ENCODE data around the gene ADARB1. TPM values are rescaled to one million over a fixed set of nuclear protein-coding genes. Genes with fewer than 3 reads are reported as not detected.

The ADARB1 gene
- total and polyA plus RNA-seq, 2 donors (not counting 1 experiment from before 2014, with no cell fraction given): 17.1 to 33.3 TPM

DNA sequence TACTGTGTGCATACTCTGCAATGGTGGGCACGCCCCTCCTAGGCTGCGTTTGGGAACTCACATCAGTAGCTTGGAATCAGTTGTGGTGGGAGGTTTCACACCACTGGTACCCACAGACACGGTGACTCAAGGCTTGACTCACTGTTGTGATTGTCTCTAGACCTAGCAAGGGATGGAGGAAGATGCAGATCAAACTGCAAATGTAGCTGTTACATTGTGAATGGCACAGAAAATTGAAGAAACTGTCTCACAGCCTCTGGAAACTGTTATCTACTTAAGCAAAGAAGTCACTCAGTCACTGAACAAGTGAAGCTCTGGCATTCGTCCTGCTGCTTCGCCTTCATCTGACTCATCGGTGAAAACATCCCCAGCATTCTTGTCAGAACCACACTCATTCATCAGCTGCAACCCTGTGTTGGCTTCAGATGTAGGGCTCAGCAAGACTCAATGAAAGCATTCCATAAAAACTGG, 153.8 kb downstream of the ADARB1 start:
- Histone ChIP-seq H3K4me2 (replicated peaks; ENCODE audit: low read depth, low read length, poor library complexity, severe bottlenecking) (no peak overlapping the region), H3K36me3 (replicated peaks in 1 of 2; ENCODE audit: control extremely low read depth in 1 of 2, control insufficient read depth in 1 of 2, extremely low read depth in 1 of 2, insufficient read depth in 2 of 2, low read length in 1 of 2) (peaks cover 0 to 4% of the 10 kb centered on the region in 2 experiments), H2AFZ (ENCODE audit: insufficient read depth, low read depth, low read length, poor library complexity, severe bottlenecking) (no peak overlapping the region), H4K20me1 (ENCODE audit: control insufficient read depth, insufficient read depth, low read length, poor library complexity, severe bottlenecking) (no peaks in the 10 kb centered on the region), H3K27me3 (replicated peaks in 1 of 4; ENCODE audit: control extremely low read depth in 1 of 4, control insufficient read depth in 3 of 4, insufficient read depth in 4 of 4, low read length in 3 of 4) (no peaks in the 10 kb centered on the region), H3K4me1 (ENCODE audit: control insufficient read depth in 2 of 2, insufficient read depth in 2 of 2, low read length in 2 of 2) (peaks cover 3 to 8% of the 10 kb centered on the region in 2 donors), H3K27ac (ENCODE audit: low read length in 2 of 2) (no peak overlapping the region), H3K4me3 (ENCODE audit: control extremely low read depth in 1 of 5, extremely low read depth in 1 of 5, insufficient read depth in 1 of 5, low read depth in 2 of 5, low read length in 4 of 5) (no peak overlapping the region), H3K9me3 (ENCODE audit: control extremely low read depth in 1 of 3, control insufficient read depth in 2 of 3, insufficient read depth in 1 of 3, low read length in 2 of 3) (no peaks in the 10 kb centered on the region), H3K79me2 (ENCODE audit: control insufficient read depth, insufficient read depth, low read length) (no peaks in the 10 kb centered on the region), H3K9ac (ENCODE audit: low read length) (no peak overlapping the region)
- H3K9me3 Mint-ChIP-seq (ENCODE audit: insufficient read depth): no peaks in the 10 kb centered on the region
- H3K4me1 Mint-ChIP-seq: peaks cover 27% of the 10 kb centered on the region
- no peak overlapping the region for H3K4me3 Mint-ChIP-seq
- 92% methylated on average over 3 of the region's 6 CpGs for WGBS (ENCODE audit: insufficient coverage)
- TF ChIP-seq, protein P1, sequence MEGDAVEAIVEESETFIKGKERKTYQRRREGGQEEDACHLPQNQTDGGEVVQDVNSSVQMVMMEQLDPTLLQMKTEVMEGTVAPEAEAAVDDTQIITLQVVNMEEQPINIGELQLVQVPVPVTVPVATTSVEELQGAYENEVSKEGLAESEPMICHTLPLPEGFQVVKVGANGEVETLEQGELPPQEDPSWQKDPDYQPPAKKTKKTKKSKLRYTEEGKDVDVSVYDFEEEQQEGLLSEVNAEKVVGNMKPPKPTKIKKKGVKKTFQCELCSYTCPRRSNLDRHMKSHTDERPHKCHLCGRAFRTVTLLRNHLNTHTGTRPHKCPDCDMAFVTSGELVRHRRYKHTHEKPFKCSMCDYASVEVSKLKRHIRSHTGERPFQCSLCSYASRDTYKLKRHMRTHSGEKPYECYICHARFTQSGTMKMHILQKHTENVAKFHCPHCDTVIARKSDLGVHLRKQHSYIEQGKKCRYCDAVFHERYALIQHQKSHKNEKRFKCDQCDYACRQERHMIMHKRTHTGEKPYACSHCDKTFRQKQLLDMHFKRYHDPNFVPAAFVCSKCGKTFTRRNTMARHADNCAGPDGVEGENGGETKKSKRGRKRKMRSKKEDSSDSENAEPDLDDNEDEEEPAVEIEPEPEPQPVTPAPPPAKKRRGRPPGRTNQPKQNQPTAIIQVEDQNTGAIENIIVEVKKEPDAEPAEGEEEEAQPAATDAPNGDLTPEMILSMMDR (IDR thresholded peaks at IDR 0.05): no peak
- no peak for TF ChIP-seq EZH2 (IDR thresholded peaks at IDR 0.05; ENCODE audit: borderline replicate concordance, insufficient read depth, low read depth, low read length, poor library complexity, severe bottlenecking)
- no peak overlapping the region for H3K27ac Mint-ChIP-seq
- intact Hi-C loops (cut with micrococcal nuclease): no loop called here
- DNase-seq (no peak), ATAC-seq (ENCODE audit: low read depth) (no peak)
- peaks cover 8% of the 10 kb centered on the region for H3K27me3 Mint-ChIP-seq
- CTCF ChIA-PET: no interaction called here
- POLR2A ChIA-PET: no interaction called here

DNA sequence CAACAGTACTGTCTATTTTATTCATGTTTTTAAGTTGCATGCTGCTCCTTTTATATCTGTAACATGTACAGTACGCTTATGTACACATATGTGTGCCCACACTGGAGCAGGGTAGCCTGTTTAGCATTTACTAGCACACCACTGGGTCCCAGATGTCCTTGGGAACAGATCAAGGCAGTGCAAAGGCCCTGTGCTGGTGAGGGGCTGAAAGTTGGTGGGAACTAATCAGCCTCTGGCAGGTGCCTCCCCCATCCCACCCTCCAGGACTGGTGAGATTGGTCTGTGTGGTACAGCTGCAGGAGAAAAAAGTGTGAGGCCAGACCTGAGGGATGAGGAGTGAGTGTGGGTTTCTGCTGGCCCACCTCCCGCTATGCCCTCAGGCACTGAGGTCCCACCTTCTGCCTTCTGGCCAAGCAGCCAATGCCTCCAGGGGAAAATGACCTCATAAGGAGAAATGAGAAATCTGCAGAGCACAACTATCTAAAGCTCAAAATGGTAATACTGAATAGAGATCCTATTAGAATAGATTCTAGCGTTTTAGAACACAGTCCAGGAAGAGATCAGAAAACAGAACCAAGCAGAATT, 154.4 kb downstream of the ADARB1 start:
- no peaks in the 10 kb centered on the region for H3K79me2 ChIP-seq (ENCODE audit: control insufficient read depth, insufficient read depth, low read length)
- H3K4me1 ChIP-seq (ENCODE audit: control insufficient read depth in 2 of 2, insufficient read depth in 2 of 2, low read length in 2 of 2): peaks cover 3 to 8% of the 10 kb centered on the region in 2 donors
- H3K27me3 ChIP-seq (replicated peaks in 1 of 4; ENCODE audit: control extremely low read depth in 1 of 4, control insufficient read depth in 3 of 4, insufficient read depth in 4 of 4, low read length in 3 of 4): no peaks in the 10 kb centered on the region
- DNase-seq (no peak), ATAC-seq (ENCODE audit: low read depth) (no peak)
- no peak overlapping the region for H3K9ac ChIP-seq (ENCODE audit: low read length)
- no peak overlapping the region for H3K4me3 Mint-ChIP-seq
- H3K4me3 ChIP-seq (ENCODE audit: control extremely low read depth in 1 of 5, extremely low read depth in 1 of 5, insufficient read depth in 1 of 5, low read depth in 2 of 5, low read length in 4 of 5): no peak overlapping the region
- H3K9me3 ChIP-seq (ENCODE audit: control extremely low read depth in 1 of 3, control insufficient read depth in 2 of 3, insufficient read depth in 1 of 3, low read length in 2 of 3): no peaks in the 10 kb centered on the region
- no peak overlapping the region for H2AFZ ChIP-seq (ENCODE audit: insufficient read depth, low read depth, low read length, poor library complexity, severe bottlenecking)
- WGBS (ENCODE audit: insufficient coverage): 67% methylated on average over 1 of the region's 3 CpGs
- H3K27ac ChIP-seq (ENCODE audit: low read length in 2 of 2): no peak overlapping the region
- H3K36me3 ChIP-seq (replicated peaks in 1 of 2; ENCODE audit: control extremely low read depth in 1 of 2, control insufficient read depth in 1 of 2, extremely low read depth in 1 of 2, insufficient read depth in 2 of 2, low read length in 1 of 2): no peaks in the 10 kb centered on the region
- H3K4me1 Mint-ChIP-seq: peaks cover 27% of the 10 kb centered on the region
- H3K9me3 Mint-ChIP-seq (ENCODE audit: insufficient read depth): no peaks in the 10 kb centered on the region
- ChIA-PET POLR2A (no interaction called here), CTCF (no interaction called here)
- TF ChIP-seq, protein P1 (IDR thresholded peaks at IDR 0.05): no peak
- TF ChIP-seq EZH2 (IDR thresholded peaks at IDR 0.05; ENCODE audit: borderline replicate concordance, insufficient read depth, low read depth, low read length, poor library complexity, severe bottlenecking): no peak
- no peak overlapping the region for H3K27ac Mint-ChIP-seq
- intact Hi-C loops (cut with micrococcal nuclease): no loop called here
- no peaks in the 10 kb centered on the region for H4K20me1 ChIP-seq (ENCODE audit: control insufficient read depth, insufficient read depth, low read length, poor library complexity, severe bottlenecking)
- peaks cover 9% of the 10 kb centered on the region for H3K27me3 Mint-ChIP-seq
- no peak overlapping the region for H3K4me2 ChIP-seq (replicated peaks; ENCODE audit: low read depth, low read length, poor library complexity, severe bottlenecking)

Measured in B cell (primary cell).